Right ventricle myocardium superior (tissue), 1 donor: ENCODE measurements around the gene CR1. TPM values are rescaled to one million over a fixed set of nuclear protein-coding genes. Genes with fewer than 3 reads are reported as not detected.
"Not testable (repeated sequence)": the region's sequence is repeated elsewhere in the genome, so short reads cannot be mapped to it uniquely, and the experiment has no call there.

Experiments
- ATAC-seq: fragments of 200-7000 bp; cut with Tn5 transposase; one replicate; pipeline ENCODE4 v1.9.1; 2020; ENCODE audit warnings: mild to moderate bottlenecking; ENCODE audit not compliant: poor library complexity
- DNase-seq: peaks from one replicate; pipeline ENCODE4 v3.0.0-alpha.2; 2020
- intact Hi-C: fragments of 100-400 bp; cut with DNase I; formaldehyde crosslinking; loops from one replicate; pipeline ENCODE4 v1.11.2; 2022
- total RNA-seq: library from RNA; stranded (reverse); fragmentation: NEBNext Ultra II Directional; extraction: Animal tissue kit (Norgen Biotek cat#: 25700); gene quantifications from one replicate; pipeline ENCODE4 v1.2.1, GENCODE V29; 2021
- donor health status: DM: no; HTN: yes; CAD: no; lungs with severe emphysema.

CR1 gene
- total RNA-seq, 1 donor from 2014 or later = 2.4 TPM

GRCh38 chr1:207633226-207633625 lies 137.3 kb downstream of the CR1 start:
- ATAC-seq (no peak), DNase-seq (no peak)
- intact Hi-C loops = no loop called here

- DNase-seq, ATAC-seq, intact Hi-C loops: not testable (repeated sequence)
Observed at GRCh38 chr1:207633699-207634289, 137.8 kb downstream of the CR1 start.

DNA sequence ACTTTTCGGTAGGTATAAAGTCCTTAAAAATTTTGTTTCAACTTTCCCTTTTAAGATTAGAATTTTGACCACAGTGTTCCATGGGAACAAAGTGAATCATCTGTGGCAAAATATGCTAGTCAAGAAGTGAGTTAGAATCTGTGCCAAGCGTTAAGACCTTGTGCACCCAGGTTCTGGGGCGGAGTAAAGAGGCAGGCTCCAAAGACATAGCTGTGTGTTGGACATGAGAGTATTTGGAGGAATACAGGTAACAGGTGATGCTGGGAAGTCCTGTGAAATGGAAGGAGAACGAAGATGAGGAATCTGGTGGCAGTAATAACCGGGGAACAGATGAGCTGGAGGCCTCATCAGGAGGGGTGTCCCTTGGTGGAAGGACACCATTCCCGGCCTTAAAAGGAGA lies 138.3 kb downstream of the CR1 start:
- DNase-seq, ATAC-seq, intact Hi-C loops: not testable (repeated sequence)

DNA sequence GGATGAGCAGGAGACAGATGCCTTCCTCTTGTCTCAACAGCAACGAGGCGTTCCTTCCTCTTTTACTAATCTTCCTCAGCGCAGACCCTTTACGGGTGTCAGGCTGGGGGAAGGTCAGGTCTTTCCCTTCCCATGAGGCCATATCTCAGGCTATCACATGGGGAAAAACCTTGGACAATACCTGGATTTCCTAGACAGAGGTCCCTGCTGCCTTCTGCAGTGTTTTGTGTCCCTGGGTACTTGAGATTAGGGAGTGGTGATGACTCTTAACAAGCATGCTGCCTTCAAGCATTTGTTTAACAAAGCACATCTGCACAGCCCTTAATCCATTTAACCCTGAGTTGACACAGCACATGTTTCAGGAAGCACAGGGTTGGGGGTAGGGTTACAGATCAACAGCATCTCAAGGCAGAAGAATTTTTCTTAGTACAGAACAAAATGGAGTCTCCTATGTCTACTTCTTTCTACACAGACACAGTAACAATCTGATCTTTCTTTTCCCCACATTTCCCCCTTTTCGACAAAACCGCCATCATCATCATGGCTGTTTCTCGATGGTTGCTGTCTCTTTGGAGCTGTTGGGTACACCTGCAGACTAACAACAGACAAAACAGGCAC lies 139.7 kb downstream of the CR1 start:
- intact Hi-C loops, DNase-seq, ATAC-seq: not testable (repeated sequence)

DNA sequence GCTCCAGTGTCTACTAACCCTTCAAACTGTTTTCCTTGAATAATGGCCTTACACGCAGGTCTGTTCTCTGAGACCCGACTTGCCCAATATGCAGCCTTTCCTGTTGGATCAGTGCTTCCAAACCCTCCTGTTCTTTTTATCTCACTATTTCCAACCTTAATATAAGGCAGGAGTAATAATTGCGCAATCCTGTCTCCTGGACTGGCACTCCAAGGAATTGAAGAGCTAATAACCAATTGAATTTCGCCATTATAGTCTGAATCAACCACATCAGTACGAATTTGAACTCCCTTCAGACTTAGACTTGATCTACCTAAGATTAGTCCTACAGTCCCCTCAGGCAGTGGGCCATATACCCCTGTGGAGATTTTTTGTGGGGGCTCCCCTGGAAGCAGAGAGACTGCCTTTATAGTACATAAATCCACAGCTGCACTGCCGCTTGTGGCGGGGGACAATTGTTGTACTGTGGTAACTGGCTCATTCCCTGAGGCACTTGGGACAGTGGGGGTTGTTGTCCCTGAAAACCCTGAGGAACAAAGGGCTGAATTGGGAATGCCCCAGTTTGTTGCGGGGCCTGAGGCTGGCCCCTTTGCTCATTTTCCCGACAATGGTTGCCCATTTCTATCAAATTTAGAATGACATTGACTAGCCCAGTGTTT lies 142.7 kb downstream of the CR1 start:
- ATAC-seq, DNase-seq, intact Hi-C loops: not testable (repeated sequence)

DNA sequence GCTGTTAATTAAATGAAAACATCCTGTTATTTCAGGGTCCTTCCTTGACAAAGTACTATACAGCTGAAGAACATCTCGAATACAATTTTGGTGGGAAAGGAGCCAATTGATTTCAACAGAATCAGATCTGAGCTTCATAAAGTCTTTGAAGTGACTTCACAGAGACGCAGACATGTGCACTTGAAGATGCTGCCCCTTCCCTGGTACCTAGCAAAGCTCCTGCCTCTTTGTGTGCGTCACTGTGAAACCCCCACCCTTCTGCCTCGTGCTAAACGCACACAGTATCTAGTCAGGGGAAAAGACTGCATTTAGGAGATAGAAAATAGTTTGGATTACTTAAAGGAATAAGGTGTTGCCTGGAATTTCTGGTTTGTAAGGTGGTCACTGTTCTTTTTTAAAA lies 143.4 kb downstream of the CR1 start:
- intact Hi-C loops, ATAC-seq, DNase-seq: not testable (repeated sequence)

GRCh38 chr1:207644166-207644851 lies 148.4 kb downstream of the CR1 start:
- DNase-seq (no peak), ATAC-seq (no peak)
- intact Hi-C loops = no loop called here

DNA sequence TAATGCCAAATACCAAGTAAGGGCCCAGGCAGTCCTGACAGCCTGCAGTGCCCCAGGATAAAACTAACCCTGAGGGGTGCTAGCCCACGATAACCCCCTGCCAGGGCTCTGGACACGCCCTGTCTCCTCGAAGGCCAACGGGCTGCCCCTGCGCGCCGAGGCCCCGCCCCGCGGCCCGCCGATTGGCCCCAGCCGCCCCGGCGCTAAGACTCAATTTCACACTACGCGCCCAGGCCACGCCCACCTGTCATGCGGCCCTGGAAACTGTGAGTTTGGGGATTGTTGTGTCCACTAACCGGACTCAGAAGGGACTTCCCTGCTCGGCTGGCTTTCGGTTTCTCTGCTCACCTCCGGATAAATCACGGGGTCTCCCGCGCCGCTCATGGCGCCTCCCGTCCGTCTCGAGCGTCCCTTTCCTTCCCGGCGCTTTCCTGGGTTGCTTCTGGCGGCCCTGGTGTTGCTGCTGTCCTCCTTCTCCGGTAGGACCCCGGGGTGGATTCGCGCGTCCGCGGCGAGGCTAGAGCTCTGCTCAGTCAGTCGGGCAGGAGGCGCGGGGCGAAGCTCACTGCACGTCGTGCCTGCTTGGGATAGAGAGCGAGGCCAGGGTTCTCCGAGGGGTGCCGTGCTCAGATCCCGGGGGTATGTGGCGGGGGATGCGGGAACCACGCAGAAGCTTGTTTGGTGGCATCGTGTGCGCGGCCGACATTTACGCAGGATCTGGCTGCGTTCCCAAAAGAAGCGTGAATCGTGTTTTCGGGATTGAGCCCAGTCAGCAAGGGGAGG lies 149.1 kb downstream of the CR1 start, which contains the start of gene CR1L:
CR1L (plus strand) TSS at position 282 of the 783 bp plus-strand sequence; CDS start at position 383, 101 bp downstream.
- intact Hi-C loops = no loop called here
- ATAC-seq (peak; percentile 99), DNase-seq (peak; percentile 89)

- DNase-seq = no peak
- intact Hi-C loops = no loop called here
- ATAC-seq = no peak
Observed at GRCh38 chr1:207645635-207646081, 149.7 kb downstream of the CR1 start.

- DNase-seq (no peak), ATAC-seq (no peak)
- intact Hi-C loops = no loop called here
Observed at GRCh38 chr1:207646171-207646570, 150.2 kb downstream of the CR1 start.

GRCh38 chr1:207646944-207647579 lies 151.1 kb downstream of the CR1 start:
- intact Hi-C loops = no loop called here
- no peak for ATAC-seq
- no peak for DNase-seq

GRCh38 chr1:207647671-207648333 lies 151.8 kb downstream of the CR1 start:
- ATAC-seq = no peak
- intact Hi-C loops = no loop called here
- DNase-seq = no peak

GRCh38 chr1:207648334-207649209 lies 152.6 kb downstream of the CR1 start:
- DNase-seq (no peak), ATAC-seq (no peak)
- intact Hi-C loops = no loop called here

GRCh38 chr1:207649210-207649753 lies 153.3 kb downstream of the CR1 start:
- intact Hi-C loops = no loop called here
- ATAC-seq (no peak), DNase-seq (no peak)

- DNase-seq (no peak), ATAC-seq (no peak)
- intact Hi-C loops = no loop called here
Observed at GRCh38 chr1:207649865-207650580, 154.1 kb downstream of the CR1 start.

GRCh38 chr1:207651583-207651982 lies 155.6 kb downstream of the CR1 start:
- intact Hi-C loops = no loop called here
- no peak for ATAC-seq

More at GRCh38 chr1:207651583-207651982, 155.6 kb downstream of the CR1 start:
- DNase-seq = no peak
